WTC11 (cell line): Measurements from ENCODE around the gene CDH11. TPM values are rescaled to one million over a fixed set of nuclear protein-coding genes. Genes with fewer than 3 reads are reported as not detected.

Experiments used
- ATAC-seq: fragments of 200-7000 bp; cut with Tn5 transposase; 2 replicates; pipeline ENCODE4 v1.10.0; 2021; ENCODE audit warnings: mild to moderate bottlenecking, moderate library complexity
- CTCF ChIA-PET: fragments of 300-600 bp; sonication (Branson Sonifier 250); formaldehyde crosslinking; loops from one replicate; lab custom pipeline; 2021; ENCODE audit warnings: antibody characterized with exemption; lab: Charles Lee
- POLR2A ChIA-PET: fragments of 350-600 bp; sonication (Branson Sonifier 250); formaldehyde crosslinking; loops from one replicate; lab custom pipeline; 2021; ENCODE audit warnings: antibody characterized with exemption; lab: Charles Lee
- DNase-seq: peaks from one replicate; pipeline ENCODE4 v3.0.0; 2021; ENCODE audit warnings: low spot score
- H3K27ac Mint-ChIP-seq: 2 replicates; pipeline ENCODE4 v1.8.0; 2021; ENCODE audit warnings: mixed read lengths
- H3K27me3 Mint-ChIP-seq: 2 replicates; pipeline ENCODE4 v1.8.0; 2021; ENCODE audit warnings: low read depth, mild to moderate bottlenecking, moderate library complexity, mixed read lengths
- H3K36me3 Mint-ChIP-seq: 2 replicates; pipeline ENCODE4 v1.8.0; 2021; ENCODE audit warnings: mixed read lengths
- H3K4me1 Mint-ChIP-seq: 2 replicates; pipeline ENCODE4 v1.8.0; 2022; ENCODE audit warnings: mixed read lengths
- H3K4me3 Mint-ChIP-seq: 2 replicates; pipeline ENCODE4 v1.8.0; 2021; ENCODE audit warnings: mild to moderate bottlenecking, moderate library complexity, mixed read lengths
- H3K9me3 Mint-ChIP-seq: 2 replicates; pipeline ENCODE4 v1.8.0; 2021; ENCODE audit warnings: mixed read lengths
- ELF4 ChIP-seq: sonication (generic); formaldehyde crosslinking; IDR thresholded peaks from 2 replicates; pipeline ENCODE4 v1.8.1; 2022; ENCODE audit warnings: low read depth, mild to moderate bottlenecking, moderate library complexity, missing genetic modification reagents
- FOXP1 ChIP-seq: sonication (generic); formaldehyde crosslinking; IDR thresholded peaks from 2 replicates; pipeline ENCODE4 v1.8.0; 2022; ENCODE audit warnings: missing genetic modification reagents, mild to moderate bottlenecking, moderate library complexity, borderline replicate concordance
- GTF2I ChIP-seq: fragments of 250-450 bp; sonication (Bioruptor Pico); conservative IDR thresholded peaks from 2 replicates; pipeline ENCODE4 v1.4.0; 2021; ENCODE audit warnings: mild to moderate bottlenecking
- IRF2 ChIP-seq: sonication (generic); formaldehyde crosslinking; IDR thresholded peaks from 2 replicates; pipeline ENCODE4 v1.8.0; 2022; ENCODE audit warnings: low read depth, missing genetic modification reagents, borderline replicate concordance
- MYBL2 ChIP-seq: sonication (generic); formaldehyde crosslinking; IDR thresholded peaks from 2 replicates; pipeline ENCODE4 v1.8.1; 2023; ENCODE audit warnings: mild to moderate bottlenecking, moderate library complexity, missing genetic modification reagents
- NFATC4 ChIP-seq: fragments of 250-450 bp; sonication (Bioruptor Pico); IDR thresholded peaks from 2 replicates; pipeline ENCODE4 v1.9.0; 2021; ENCODE audit warnings: mild to moderate bottlenecking
- NR2C2 ChIP-seq: sonication (generic); formaldehyde crosslinking; IDR thresholded peaks from 2 replicates; pipeline ENCODE4 v1.8.0; 2022; ENCODE audit warnings: mild to moderate bottlenecking, missing genetic modification reagents
- OVOL2 ChIP-seq: fragments of 250-450 bp; sonication (Bioruptor Pico); IDR thresholded peaks from 2 replicates; pipeline ENCODE4 v1.9.0; 2021; ENCODE audit warnings: mild to moderate bottlenecking, borderline replicate concordance
- PRRX2 ChIP-seq: fragments of 250-450 bp; sonication (Bioruptor Pico); IDR thresholded peaks from 2 replicates; pipeline ENCODE4 v1.8.0; 2021; ENCODE audit warnings: mild to moderate bottlenecking
- RORB ChIP-seq: fragments of 250-450 bp; sonication (Bioruptor Pico); IDR thresholded peaks from 2 replicates; pipeline ENCODE4 v1.9.0; 2021; ENCODE audit warnings: mild to moderate bottlenecking
- SMAD4 ChIP-seq: sonication (generic); formaldehyde crosslinking; IDR thresholded peaks from 2 replicates; pipeline ENCODE4 v1.8.0; 2022; ENCODE audit warnings: mild to moderate bottlenecking, missing genetic modification reagents
- SOX15 ChIP-seq: fragments of 250-450 bp; sonication (Bioruptor Pico); IDR thresholded peaks from 2 replicates; pipeline ENCODE4 v1.9.0; 2021; ENCODE audit warnings: mild to moderate bottlenecking
- TEAD1 ChIP-seq: sonication (generic); formaldehyde crosslinking; IDR thresholded peaks from 2 replicates; pipeline ENCODE4 v1.8.0; 2022; ENCODE audit warnings: mild to moderate bottlenecking, missing genetic modification reagents
- ZNF219 ChIP-seq: sonication (generic); formaldehyde crosslinking; IDR thresholded peaks from 2 replicates; pipeline ENCODE4 v1.8.0; 2023; ENCODE audit warnings: missing genetic modification reagents, mild to moderate bottlenecking, borderline replicate concordance
- total RNA-seq: library from RNA; stranded (reverse); gene quantifications from 3 replicates; pipeline ENCODE4 v1.2.3, GENCODE V29; 2021
- TF ChIP-seq, protein P1 (sequence below): sonication (generic); formaldehyde crosslinking; conservative IDR thresholded peaks from 2 replicates; pipeline ENCODE4 v1.8.1; 2022; ENCODE audit warnings: mild to moderate bottlenecking, missing genetic modification reagents
- TF ChIP-seq, protein P2 (sequence below): sonication (generic); formaldehyde crosslinking; IDR thresholded peaks from 2 replicates; pipeline ENCODE4 v1.8.1; 2022; ENCODE audit warnings: low read depth, missing genetic modification reagents, borderline replicate concordance
- TF ChIP-seq, protein P3 (sequence below): sonication (generic); formaldehyde crosslinking; IDR thresholded peaks from 2 replicates; pipeline ENCODE4 v1.8.0; 2022; ENCODE audit warnings: mild to moderate bottlenecking, missing genetic modification reagents
- TF ChIP-seq, protein P4 (sequence below): sonication (generic); formaldehyde crosslinking; IDR thresholded peaks from 2 replicates; pipeline ENCODE4 v1.8.1; 2022; ENCODE audit warnings: mild to moderate bottlenecking, moderate library complexity, missing genetic modification reagents
- TF ChIP-seq, protein P5 (sequence below): fragments of 250-450 bp; sonication (Bioruptor Pico); IDR thresholded peaks from 2 replicates; pipeline ENCODE4 v1.9.0; 2021; ENCODE audit warnings: mild to moderate bottlenecking
- TF ChIP-seq, protein P6 (sequence below): sonication (generic); formaldehyde crosslinking; IDR thresholded peaks from 2 replicates; pipeline ENCODE4 v1.8.1; 2023; ENCODE audit warnings: mild to moderate bottlenecking, missing genetic modification reagents
- TF ChIP-seq, protein P7 (sequence below): fragments of 250-450 bp; sonication (Bioruptor Pico); IDR thresholded peaks from 2 replicates; pipeline ENCODE4 v1.9.0; 2021; ENCODE audit warnings: moderate library complexity, mild to moderate bottlenecking, inconsistent platforms, borderline replicate concordance
- TF ChIP-seq, protein P8 (sequence below): sonication (generic); formaldehyde crosslinking; conservative IDR thresholded peaks from 2 replicates; pipeline ENCODE4 v1.8.1; 2023; ENCODE audit warnings: mild to moderate bottlenecking, low read depth, missing genetic modification reagents, moderate library complexity

CDH11 gene
- total RNA-seq, 1 experiment from 2014 or later: 11.6 TPM

DNA sequence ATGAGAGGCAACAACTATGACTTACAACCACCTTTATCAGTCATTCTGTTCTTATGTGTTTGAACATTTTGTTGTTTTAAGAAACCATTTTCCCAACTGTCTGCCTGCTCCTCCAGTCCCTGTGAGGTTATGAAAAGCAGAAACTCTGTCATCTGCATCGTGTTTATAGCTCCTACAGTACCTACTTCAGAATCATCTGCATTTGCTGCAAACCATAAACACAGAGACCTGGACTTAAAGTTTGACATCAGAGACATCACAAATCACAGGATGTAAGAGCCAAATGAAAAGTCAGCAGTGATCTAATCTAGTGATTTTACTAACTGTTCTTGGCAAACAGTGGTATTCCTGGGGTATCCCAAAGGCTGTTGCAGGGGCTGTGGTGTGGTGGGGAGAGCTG, 55.2 kb downstream of the CDH11 start:
- no peaks in the 10 kb centered on the region for H3K27me3 Mint-ChIP-seq
- CTCF ChIA-PET: no interaction called here
- H3K27ac Mint-ChIP-seq: no peak overlapping the region
- DNase-seq (no peak), ATAC-seq (no peak)
- TF ChIP-seq, protein P1, sequence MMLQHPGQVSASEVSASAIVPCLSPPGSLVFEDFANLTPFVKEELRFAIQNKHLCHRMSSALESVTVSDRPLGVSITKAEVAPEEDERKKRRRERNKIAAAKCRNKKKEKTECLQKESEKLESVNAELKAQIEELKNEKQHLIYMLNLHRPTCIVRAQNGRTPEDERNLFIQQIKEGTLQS (CRISPR knock-in tag): no peak
- no peak for TF ChIP-seq RORB (CRISPR knock-in tag)
- no peak for TF ChIP-seq SOX15
- no peak for TF ChIP-seq OVOL2
- TF ChIP-seq, protein P2, sequence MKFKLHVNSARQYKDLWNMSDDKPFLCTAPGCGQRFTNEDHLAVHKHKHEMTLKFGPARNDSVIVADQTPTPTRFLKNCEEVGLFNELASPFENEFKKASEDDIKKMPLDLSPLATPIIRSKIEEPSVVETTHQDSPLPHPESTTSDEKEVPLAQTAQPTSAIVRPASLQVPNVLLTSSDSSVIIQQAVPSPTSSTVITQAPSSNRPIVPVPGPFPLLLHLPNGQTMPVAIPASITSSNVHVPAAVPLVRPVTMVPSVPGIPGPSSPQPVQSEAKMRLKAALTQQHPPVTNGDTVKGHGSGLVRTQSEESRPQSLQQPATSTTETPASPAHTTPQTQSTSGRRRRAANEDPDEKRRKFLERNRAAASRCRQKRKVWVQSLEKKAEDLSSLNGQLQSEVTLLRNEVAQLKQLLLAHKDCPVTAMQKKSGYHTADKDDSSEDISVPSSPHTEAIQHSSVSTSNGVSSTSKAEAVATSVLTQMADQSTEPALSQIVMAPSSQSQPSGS (CRISPR knock-in tag): no peak
- no peaks in the 10 kb centered on the region for H3K9me3 Mint-ChIP-seq
- H3K4me3 Mint-ChIP-seq: no peak overlapping the region
- H3K36me3 Mint-ChIP-seq: no peaks in the 10 kb centered on the region
- H3K4me1 Mint-ChIP-seq: peaks cover 18% of the 10 kb centered on the region
- POLR2A ChIA-PET: no interaction called here

DNA sequence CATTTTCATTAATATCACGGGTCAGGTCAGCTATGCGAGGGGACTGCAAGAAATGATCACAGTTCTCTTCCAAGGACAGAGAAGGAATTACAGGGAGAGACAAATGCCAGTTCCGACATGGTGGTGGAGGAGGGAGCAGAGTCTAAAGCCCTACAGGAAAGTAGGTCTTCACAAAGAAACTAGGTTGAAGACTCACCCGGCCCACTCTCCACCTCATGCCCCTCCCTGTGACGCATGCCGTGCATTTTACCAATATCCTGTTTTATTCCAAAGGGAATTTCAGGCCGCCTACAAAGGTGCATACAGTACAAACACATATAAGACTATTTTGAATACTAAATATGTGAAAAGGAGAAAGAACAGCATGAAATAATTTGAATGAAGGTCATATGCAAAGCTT, 56.8 kb downstream of the CDH11 start:
- DNase-seq: no peak
- H3K27ac Mint-ChIP-seq: no peak overlapping the region

DNA sequence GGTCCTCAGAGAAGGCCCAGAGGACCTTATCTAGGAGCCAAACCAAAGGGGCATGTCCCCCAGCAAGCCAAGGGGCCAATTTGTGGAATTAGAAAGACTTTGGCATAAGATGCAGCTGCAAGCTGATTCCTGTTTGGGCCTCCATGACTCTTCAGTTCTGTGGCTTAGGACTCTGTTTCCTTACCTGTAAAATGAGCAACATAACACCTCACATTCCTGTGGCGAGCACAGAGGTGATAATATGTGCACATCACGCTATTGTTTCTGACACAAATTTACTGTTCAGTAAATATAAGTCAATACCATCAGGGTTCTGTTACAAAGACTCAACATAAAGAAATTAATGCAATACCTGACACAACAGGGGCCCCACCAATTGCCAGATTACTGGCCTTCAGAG, 57.7 kb downstream of the CDH11 start:
- Mint-ChIP-seq H3K27ac (no peak overlapping the region), H3K27me3 (no peaks in the 10 kb centered on the region), H3K4me3 (no peak overlapping the region), H3K36me3 (no peaks in the 10 kb centered on the region), H3K4me1 (peaks cover 18% of the 10 kb centered on the region), H3K9me3 (no peaks in the 10 kb centered on the region)
- no peak for DNase-seq
- ATAC-seq: no peak
- ChIA-PET POLR2A (no interaction called here), CTCF (no interaction called here)
- no peak for TF ChIP-seq NR2C2 (CRISPR knock-in tag)
- TF ChIP-seq, protein P3, sequence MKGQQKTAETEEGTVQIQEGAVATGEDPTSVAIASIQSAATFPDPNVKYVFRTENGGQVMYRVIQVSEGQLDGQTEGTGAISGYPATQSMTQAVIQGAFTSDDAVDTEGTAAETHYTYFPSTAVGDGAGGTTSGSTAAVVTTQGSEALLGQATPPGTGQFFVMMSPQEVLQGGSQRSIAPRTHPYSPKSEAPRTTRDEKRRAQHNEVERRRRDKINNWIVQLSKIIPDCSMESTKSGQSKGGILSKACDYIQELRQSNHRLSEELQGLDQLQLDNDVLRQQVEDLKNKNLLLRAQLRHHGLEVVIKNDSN (CRISPR knock-in tag): no peak
- TF ChIP-seq IRF2: no peak
- no peak for TF ChIP-seq MYBL2 (CRISPR knock-in tag)
- TF ChIP-seq NFATC4: no peak
- no peak for TF ChIP-seq ZNF219
- TF ChIP-seq, protein P4, sequence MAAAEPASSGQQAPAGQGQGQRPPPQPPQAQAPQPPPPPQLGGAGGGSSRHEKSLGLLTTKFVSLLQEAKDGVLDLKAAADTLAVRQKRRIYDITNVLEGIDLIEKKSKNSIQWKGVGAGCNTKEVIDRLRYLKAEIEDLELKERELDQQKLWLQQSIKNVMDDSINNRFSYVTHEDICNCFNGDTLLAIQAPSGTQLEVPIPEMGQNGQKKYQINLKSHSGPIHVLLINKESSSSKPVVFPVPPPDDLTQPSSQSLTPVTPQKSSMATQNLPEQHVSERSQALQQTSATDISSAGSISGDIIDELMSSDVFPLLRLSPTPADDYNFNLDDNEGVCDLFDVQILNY (CRISPR knock-in tag): no peak
- TF ChIP-seq, protein P1 (CRISPR knock-in tag): no peak
- TF ChIP-seq, protein P5, sequence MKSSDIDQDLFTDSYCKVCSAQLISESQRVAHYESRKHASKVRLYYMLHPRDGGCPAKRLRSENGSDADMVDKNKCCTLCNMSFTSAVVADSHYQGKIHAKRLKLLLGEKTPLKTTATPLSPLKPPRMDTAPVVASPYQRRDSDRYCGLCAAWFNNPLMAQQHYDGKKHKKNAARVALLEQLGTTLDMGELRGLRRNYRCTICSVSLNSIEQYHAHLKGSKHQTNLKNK (CRISPR knock-in tag): no peak
- TF ChIP-seq FOXP1: no peak

More for the DNA sequence above, 56.8 kb downstream of the CDH11 start:
- peaks cover 18% of the 10 kb centered on the region for H3K4me1 Mint-ChIP-seq
- peak; percentile 34; the same call in 1 of the 2 replicates for ATAC-seq
- no peak overlapping the region for H3K4me3 Mint-ChIP-seq
- CTCF ChIA-PET: no interaction called here
- no peaks in the 10 kb centered on the region for H3K27me3 Mint-ChIP-seq
- POLR2A ChIA-PET: no interaction called here
- TF ChIP-seq ELF4 (CRISPR knock-in tag): no peak
- TF ChIP-seq, protein P6, sequence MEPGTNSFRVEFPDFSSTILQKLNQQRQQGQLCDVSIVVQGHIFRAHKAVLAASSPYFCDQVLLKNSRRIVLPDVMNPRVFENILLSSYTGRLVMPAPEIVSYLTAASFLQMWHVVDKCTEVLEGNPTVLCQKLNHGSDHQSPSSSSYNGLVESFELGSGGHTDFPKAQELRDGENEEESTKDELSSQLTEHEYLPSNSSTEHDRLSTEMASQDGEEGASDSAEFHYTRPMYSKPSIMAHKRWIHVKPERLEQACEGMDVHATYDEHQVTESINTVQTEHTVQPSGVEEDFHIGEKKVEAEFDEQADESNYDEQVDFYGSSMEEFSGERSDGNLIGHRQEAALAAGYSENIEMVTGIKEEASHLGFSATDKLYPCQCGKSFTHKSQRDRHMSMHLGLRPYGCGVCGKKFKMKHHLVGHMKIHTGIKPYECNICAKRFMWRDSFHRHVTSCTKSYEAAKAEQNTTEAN (CRISPR knock-in tag): no peak
- TF ChIP-seq, protein P7, sequence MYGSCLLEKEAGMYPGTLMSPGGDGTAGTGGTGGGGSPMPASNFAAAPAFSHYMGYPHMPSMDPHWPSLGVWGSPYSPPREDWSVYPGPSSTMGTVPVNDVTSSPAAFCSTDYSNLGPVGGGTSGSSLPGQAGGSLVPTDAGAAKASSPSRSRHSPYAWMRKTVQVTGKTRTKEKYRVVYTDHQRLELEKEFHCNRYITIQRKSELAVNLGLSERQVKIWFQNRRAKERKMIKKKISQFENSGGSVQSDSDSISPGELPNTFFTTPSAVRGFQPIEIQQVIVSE: no peak
- TF ChIP-seq, protein P8, sequence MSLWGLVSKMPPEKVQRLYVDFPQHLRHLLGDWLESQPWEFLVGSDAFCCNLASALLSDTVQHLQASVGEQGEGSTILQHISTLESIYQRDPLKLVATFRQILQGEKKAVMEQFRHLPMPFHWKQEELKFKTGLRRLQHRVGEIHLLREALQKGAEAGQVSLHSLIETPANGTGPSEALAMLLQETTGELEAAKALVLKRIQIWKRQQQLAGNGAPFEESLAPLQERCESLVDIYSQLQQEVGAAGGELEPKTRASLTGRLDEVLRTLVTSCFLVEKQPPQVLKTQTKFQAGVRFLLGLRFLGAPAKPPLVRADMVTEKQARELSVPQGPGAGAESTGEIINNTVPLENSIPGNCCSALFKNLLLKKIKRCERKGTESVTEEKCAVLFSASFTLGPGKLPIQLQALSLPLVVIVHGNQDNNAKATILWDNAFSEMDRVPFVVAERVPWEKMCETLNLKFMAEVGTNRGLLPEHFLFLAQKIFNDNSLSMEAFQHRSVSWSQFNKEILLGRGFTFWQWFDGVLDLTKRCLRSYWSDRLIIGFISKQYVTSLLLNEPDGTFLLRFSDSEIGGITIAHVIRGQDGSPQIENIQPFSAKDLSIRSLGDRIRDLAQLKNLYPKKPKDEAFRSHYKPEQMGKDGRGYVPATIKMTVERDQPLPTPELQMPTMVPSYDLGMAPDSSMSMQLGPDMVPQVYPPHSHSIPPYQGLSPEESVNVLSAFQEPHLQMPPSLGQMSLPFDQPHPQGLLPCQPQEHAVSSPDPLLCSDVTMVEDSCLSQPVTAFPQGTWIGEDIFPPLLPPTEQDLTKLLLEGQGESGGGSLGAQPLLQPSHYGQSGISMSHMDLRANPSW (CRISPR knock-in tag): no peak
- TF ChIP-seq PRRX2 (CRISPR knock-in tag): no peak
- TF ChIP-seq SMAD4 (CRISPR knock-in tag): no peak
- TF ChIP-seq, protein P4 (CRISPR knock-in tag): no peak
- TF ChIP-seq GTF2I: no peak
- TF ChIP-seq TEAD1 (CRISPR knock-in tag): no peak
- TF ChIP-seq, all 79 proteins: peak for 0
- H3K36me3 Mint-ChIP-seq: no peaks in the 10 kb centered on the region
- H3K9me3 Mint-ChIP-seq: no peaks in the 10 kb centered on the region
